ENCODE measurements around the gene ZKSCAN8.
A peak's percentile ranks its signal among the peaks of the same experiment; 100 is the strongest.
"Not testable (repeated sequence)": the region's sequence is repeated elsewhere in the genome, so short reads cannot be mapped to it uniquely, and the experiment has no call there.

ZKSCAN8 gene

DNA sequence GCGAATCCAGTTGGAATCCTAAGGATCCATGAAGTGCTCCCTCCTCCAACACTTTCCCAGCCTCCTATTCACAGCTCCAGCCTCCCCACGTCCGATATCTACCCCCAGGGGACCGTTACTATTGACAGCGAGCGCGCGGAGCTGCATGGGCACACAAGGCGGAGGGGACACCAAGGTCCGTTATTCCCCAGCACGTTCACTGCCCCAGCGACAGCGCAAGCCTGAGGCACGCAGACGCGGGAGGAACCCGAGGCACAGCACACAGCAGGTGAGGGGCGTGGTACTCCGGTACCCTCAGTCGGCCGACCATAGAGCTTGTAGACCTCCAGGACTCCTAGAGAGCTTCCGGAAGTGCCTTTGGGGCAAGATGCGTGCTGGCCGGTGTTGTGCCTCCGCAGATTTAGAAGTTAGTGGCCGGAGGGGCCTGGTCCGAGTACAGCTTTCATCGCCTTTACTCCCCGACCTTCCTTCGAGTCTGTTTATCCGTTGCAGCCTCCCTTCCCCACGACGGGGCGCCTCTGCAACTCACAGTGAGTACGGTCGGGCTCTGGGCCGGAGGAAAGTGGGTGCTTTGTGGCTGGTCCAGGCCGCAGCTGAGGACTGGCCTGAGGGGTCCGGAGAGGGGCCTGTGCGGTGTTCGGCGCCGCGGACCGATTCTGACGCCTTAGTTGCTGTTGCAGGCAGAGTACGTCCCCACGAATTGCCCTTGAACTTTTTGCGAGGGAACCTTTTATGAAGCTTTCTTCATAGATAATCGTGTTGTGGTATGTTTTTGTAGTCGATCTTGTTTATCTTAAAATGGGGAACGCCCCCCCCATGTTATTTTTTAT is at the start of gene ZKSCAN8:
Gene ZKSCAN8, plus strand, starts transcription at position 384 of the 830 bp plus-strand sequence. CDS start 6,525 bp downstream, outside the sequence.
- Histone ChIP-seq H3K9me3 (ENCODE audit: control insufficient read depth in 2 of 2, low read length in 2 of 2) (no peaks in the 10 kb centered on the region), H3K4me1 (ENCODE audit: control insufficient read depth, insufficient read depth, low read length) (peaks cover 10% of the 10 kb centered on the region), H3K9ac (ENCODE audit: low read length in 2 of 2) (peak within 1 kb of the TSS; percentile 95), H3K27ac (ENCODE audit: low read length) (peak within 1 kb of the TSS; percentile 68), H3K4me3 (ENCODE audit: low read length in 2 of 2) (peak within 1 kb of the TSS; percentile 96 to 97), H3K27me3 (ENCODE audit: control insufficient read depth in 1 of 2, insufficient read depth in 2 of 2, low read length in 2 of 2) (no peaks in the 10 kb centered on the region), H3K36me3 (ENCODE audit: control insufficient read depth in 2 of 2, insufficient read depth in 2 of 2, low read length in 2 of 2) (peaks cover 0 to 3% of the 10 kb centered on the region in 2 donors)

DNA sequence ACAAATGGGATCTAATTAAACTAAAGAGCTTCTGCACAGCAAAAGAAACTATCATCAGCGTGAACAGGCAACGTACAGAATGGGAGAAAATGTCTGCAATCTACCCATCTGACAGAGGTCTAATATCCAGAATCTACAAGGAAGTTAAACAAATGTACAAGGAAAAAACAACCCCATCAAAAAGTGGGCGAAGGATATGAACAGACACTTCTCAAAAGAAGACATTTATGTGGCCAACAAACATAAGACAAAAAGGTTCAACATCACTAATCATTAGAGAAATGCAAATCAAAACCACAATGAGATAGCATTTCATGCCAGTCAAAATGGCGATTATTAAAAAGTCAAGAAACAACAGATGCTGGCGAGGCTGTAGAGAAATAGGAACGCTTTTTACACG is 39.5 kb upstream of the ZKSCAN8 start:
- not testable (repeated sequence) for H3K9ac ChIP-seq (ENCODE audit: low read length in 2 of 2)

DNA sequence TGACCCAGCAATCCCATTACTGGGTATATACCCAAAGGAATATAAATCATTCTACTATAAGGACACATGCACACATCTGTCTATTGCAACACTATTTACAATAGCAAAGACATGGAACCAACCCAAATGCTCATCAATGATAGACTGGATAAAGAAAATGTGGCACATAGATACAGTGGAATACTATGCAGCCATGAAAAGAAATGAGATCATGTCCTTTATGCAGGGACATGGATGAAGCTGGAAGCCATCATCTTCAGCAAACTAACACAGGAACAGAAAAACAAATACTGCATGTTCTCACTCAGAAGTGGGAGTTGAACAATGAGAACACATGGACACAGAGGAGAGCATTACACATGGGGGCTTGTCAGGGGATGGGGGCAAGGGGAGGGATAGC is 39.0 kb upstream of the ZKSCAN8 start:
- not testable (repeated sequence) for H3K9ac ChIP-seq (ENCODE audit: low read length in 2 of 2); H3K4me3 ChIP-seq (ENCODE audit: low read length in 2 of 2); H3K9me3 ChIP-seq (ENCODE audit: control insufficient read depth in 2 of 2, low read length in 2 of 2); H3K36me3 ChIP-seq (ENCODE audit: control insufficient read depth in 2 of 2, insufficient read depth in 2 of 2, low read length in 2 of 2); H3K27ac ChIP-seq (ENCODE audit: low read length); H3K4me1 ChIP-seq (ENCODE audit: control insufficient read depth, insufficient read depth, low read length); H3K27me3 ChIP-seq (ENCODE audit: control insufficient read depth in 1 of 2, insufficient read depth in 2 of 2, low read length in 2 of 2)

More for the DNA sequence above, 39.5 kb upstream of the ZKSCAN8 start:
- not testable (repeated sequence) for H3K9me3 ChIP-seq (ENCODE audit: control insufficient read depth in 2 of 2, low read length in 2 of 2); H3K36me3 ChIP-seq (ENCODE audit: control insufficient read depth in 2 of 2, insufficient read depth in 2 of 2, low read length in 2 of 2); H3K4me3 ChIP-seq (ENCODE audit: low read length in 2 of 2); H3K27ac ChIP-seq (ENCODE audit: low read length); H3K4me1 ChIP-seq (ENCODE audit: control insufficient read depth, insufficient read depth, low read length); H3K27me3 ChIP-seq (ENCODE audit: control insufficient read depth in 1 of 2, insufficient read depth in 2 of 2, low read length in 2 of 2)

DNA sequence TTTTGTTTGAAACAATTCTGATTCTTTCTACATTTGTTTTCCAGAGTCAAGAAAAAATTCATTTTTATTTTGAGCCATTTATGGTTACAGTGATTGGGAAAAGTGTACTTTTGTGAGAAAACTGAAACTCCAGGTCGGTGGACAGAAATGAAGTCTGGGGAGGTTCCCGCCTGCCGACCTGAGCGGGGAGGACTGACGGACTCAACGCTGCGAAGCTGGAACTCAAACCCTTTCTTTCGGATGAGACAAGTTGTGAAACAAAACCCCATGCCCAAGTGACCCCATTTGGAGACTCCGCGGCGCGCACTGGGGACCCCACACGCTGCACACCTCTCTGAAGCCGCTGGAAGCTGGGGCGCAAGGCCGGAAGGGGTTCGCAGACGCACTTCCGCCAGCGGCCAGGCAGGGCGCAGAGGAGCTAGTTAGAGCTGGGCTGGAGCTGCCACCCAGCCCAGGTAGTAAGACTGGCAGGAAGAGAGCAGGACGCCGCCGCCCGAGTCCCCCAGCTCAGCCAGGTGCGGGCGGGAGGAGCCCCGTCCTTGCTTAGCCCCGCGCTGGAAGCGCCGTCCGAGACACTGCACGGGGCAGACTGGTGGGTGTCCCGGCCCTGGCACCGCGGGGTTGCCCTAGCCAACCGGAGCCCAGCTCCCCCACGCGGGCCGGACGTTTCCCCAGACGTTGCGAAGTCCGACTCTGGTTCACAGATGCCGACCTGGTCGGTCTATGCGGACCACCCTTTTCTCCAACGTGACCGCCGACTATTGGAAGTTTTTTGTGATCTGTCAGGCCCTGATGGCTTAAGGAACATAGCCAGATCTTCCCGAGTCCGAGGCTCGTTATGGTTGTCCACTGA is 37.1 kb upstream of the ZKSCAN8 start:
- Histone ChIP-seq H3K9ac (ENCODE audit: low read length in 2 of 2) (peak overlapping the region; percentile 89 to 90), H3K4me1 (ENCODE audit: control insufficient read depth, insufficient read depth, low read length) (peaks cover 9% of the 10 kb centered on the region), H3K36me3 (ENCODE audit: control insufficient read depth in 2 of 2, insufficient read depth in 2 of 2, low read length in 2 of 2) (no peaks in the 10 kb centered on the region), H3K4me3 (ENCODE audit: low read length in 2 of 2) (peak overlapping the region; percentile 86 to 90), H3K27me3 (ENCODE audit: control insufficient read depth in 1 of 2, insufficient read depth in 2 of 2, low read length in 2 of 2) (no peaks in the 10 kb centered on the region), H3K9me3 (ENCODE audit: control insufficient read depth in 2 of 2, low read length in 2 of 2) (no peaks in the 10 kb centered on the region), H3K27ac (ENCODE audit: low read length) (peak overlapping the region; percentile 60)

DNA sequence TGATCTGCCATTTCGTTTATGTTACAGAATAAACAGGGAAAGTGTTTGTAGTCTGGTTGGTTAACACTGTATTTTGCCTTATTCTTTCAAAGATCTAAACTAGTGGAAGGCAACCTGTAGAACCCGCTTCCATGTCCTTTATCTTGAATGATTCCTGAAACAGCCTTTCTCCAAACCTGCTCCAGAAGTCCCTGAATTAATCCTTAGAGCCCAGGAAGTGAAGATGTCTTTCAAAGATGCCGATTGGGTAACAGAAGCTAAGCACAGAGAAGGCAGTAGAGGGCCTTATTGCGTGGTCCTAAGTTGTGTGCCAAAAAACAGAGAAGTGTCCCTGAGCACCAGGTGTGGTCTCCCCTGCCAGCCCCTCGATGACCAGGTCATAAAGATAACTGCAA is 36.4 kb upstream of the ZKSCAN8 start:
- no peaks in the 10 kb centered on the region for H3K36me3 ChIP-seq (ENCODE audit: control insufficient read depth in 2 of 2, insufficient read depth in 2 of 2, low read length in 2 of 2)
- no peaks in the 10 kb centered on the region for H3K27me3 ChIP-seq (ENCODE audit: control insufficient read depth in 1 of 2, insufficient read depth in 2 of 2, low read length in 2 of 2)

DNA sequence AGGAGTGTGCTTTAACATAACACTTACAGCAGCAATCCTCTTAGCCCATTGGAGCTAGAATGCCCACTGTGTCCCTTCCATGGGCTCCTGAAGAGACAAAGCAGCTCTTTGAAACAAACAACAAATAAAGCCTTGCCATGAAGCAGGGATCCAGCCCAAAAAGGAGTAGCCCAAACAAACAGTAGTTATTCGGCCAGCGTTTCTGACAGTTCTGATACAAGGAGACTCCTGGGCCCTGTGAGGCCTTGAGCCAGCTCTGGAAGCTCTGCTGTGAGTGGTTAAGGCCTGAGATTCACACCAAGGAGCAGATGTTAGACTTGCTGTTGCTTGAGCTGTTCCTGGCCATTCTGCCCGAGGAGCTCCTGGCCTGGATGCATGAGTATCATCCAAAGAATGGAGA is 34.2 kb upstream of the ZKSCAN8 start:
- no peak overlapping the region for H3K27ac ChIP-seq (ENCODE audit: low read length)

More for the DNA sequence above, 36.4 kb upstream of the ZKSCAN8 start:
- Histone ChIP-seq H3K9me3 (ENCODE audit: control insufficient read depth in 2 of 2, low read length in 2 of 2) (no peaks in the 10 kb centered on the region), H3K4me3 (ENCODE audit: low read length in 2 of 2) (peak overlapping the region; percentile 86 to 90), H3K27ac (ENCODE audit: low read length) (peak overlapping the region; percentile 60), H3K9ac (ENCODE audit: low read length in 2 of 2) (peak overlapping the region; percentile 89 to 90), H3K4me1 (ENCODE audit: control insufficient read depth, insufficient read depth, low read length) (peaks cover 9% of the 10 kb centered on the region)

DNA sequence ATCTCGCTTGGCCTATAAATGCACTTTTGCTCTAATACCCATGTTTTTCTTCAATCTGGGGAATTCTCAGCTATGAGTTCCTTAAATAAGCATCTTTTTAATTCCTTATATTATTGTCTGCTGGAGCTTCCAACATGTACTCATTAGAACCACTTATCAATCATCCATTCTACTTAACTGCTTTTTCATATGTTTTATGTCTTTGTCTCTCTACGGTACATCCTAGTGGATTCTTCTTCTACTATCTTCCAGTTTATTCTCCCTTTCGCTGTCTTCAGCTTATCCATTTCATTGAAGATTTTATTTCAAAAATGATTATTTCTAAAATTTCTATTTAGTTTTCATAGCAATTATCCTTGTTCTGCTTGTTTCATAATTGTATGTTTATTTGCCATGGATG is 29.7 kb upstream of the ZKSCAN8 start:
- no peak overlapping the region for H3K27ac ChIP-seq (ENCODE audit: low read length)
- peaks cover 4 to 7% of the 10 kb centered on the region in 2 donors for H3K36me3 ChIP-seq (ENCODE audit: control insufficient read depth in 2 of 2, insufficient read depth in 2 of 2, low read length in 2 of 2)
- H3K27me3 ChIP-seq (ENCODE audit: control insufficient read depth in 1 of 2, insufficient read depth in 2 of 2, low read length in 2 of 2): no peaks in the 10 kb centered on the region
- no peak overlapping the region for H3K9ac ChIP-seq (ENCODE audit: low read length in 2 of 2)
- no peak overlapping the region for H3K4me3 ChIP-seq (ENCODE audit: low read length in 2 of 2)
- no peaks in the 10 kb centered on the region for H3K9me3 ChIP-seq (ENCODE audit: control insufficient read depth in 2 of 2, low read length in 2 of 2)
- H3K4me1 ChIP-seq (ENCODE audit: control insufficient read depth, insufficient read depth, low read length): no peaks in the 10 kb centered on the region

More for the DNA sequence above, 34.2 kb upstream of the ZKSCAN8 start:
- H3K4me1 ChIP-seq (ENCODE audit: control insufficient read depth, insufficient read depth, low read length): peaks cover 9% of the 10 kb centered on the region
- no peak overlapping the region for H3K9ac ChIP-seq (ENCODE audit: low read length in 2 of 2)
- no peaks in the 10 kb centered on the region for H3K27me3 ChIP-seq (ENCODE audit: control insufficient read depth in 1 of 2, insufficient read depth in 2 of 2, low read length in 2 of 2)
- no peaks in the 10 kb centered on the region for H3K9me3 ChIP-seq (ENCODE audit: control insufficient read depth in 2 of 2, low read length in 2 of 2)
- H3K36me3 ChIP-seq (ENCODE audit: control insufficient read depth in 2 of 2, insufficient read depth in 2 of 2, low read length in 2 of 2): no peaks in the 10 kb centered on the region
- no peak overlapping the region for H3K4me3 ChIP-seq (ENCODE audit: low read length in 2 of 2)

DNA sequence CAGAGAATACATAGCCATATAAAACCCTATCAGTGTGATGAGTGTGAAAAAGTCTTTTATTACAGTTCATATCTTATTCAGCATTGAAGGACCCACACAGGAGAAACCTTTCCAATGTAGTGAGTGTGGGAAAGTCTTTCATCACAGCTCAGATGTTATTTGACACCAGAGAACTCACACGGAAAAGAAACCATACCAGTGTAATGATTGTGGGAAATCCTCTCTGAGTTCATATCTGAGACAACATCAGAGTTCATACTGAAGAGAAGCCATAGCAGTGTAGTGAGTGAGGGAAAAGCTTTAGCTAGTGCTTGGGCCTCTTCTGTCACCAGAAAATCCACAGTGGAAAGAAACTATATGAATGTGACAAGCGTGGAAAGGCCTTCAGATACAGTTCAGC is 25.9 kb upstream of the ZKSCAN8 start:
- Histone ChIP-seq H3K27ac (ENCODE audit: low read length) (no peak overlapping the region), H3K9me3 (ENCODE audit: control insufficient read depth in 2 of 2, low read length in 2 of 2) (no peaks in the 10 kb centered on the region), H3K4me1 (ENCODE audit: control insufficient read depth, insufficient read depth, low read length) (no peaks in the 10 kb centered on the region), H3K4me3 (ENCODE audit: low read length in 2 of 2) (no peak overlapping the region), H3K36me3 (ENCODE audit: control insufficient read depth in 2 of 2, insufficient read depth in 2 of 2, low read length in 2 of 2) (peaks cover 18% of the 10 kb centered on the region in 2 donors), H3K9ac (ENCODE audit: low read length in 2 of 2) (no peak overlapping the region), H3K27me3 (ENCODE audit: control insufficient read depth in 1 of 2, insufficient read depth in 2 of 2, low read length in 2 of 2) (no peaks in the 10 kb centered on the region)

DNA sequence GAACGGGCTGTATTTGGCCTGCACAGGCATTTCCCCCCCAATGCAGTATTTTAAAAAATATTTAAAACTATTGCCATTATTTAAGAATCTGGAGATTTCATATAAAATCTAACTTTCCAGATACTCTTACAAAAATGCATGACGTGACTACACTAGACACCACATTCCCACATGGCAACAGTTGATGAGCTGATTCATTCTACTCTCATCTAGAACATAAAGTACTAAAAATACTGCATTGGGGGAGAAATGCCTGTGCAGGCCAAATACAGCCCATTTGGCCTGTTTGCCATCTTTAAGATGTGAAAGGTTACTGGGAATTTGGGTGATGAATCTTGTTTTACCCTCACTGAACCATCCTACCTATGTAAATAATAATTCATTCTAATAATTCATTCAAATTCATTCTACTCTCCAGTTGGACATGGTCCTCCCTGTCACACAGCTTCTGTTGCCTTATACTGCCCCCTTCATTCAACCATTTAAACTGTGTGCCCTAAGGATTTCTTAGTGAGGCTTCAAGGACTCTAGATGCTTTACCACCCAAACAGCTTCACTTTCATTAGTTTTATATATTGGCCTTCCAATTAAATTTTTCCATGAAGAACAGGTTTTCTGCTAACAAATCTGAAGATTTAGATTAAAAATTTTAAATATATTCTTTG is 24.2 kb upstream of the ZKSCAN8 start:
- Histone ChIP-seq H3K27ac (ENCODE audit: low read length) (no peak overlapping the region), H3K9ac (ENCODE audit: low read length in 2 of 2) (no peak overlapping the region), H3K27me3 (ENCODE audit: control insufficient read depth in 1 of 2, insufficient read depth in 2 of 2, low read length in 2 of 2) (no peaks in the 10 kb centered on the region), H3K36me3 (ENCODE audit: control insufficient read depth in 2 of 2, insufficient read depth in 2 of 2, low read length in 2 of 2) (peaks cover 18% of the 10 kb centered on the region in 2 donors), H3K4me1 (ENCODE audit: control insufficient read depth, insufficient read depth, low read length) (no peaks in the 10 kb centered on the region), H3K4me3 (ENCODE audit: low read length in 2 of 2) (no peak overlapping the region), H3K9me3 (ENCODE audit: control insufficient read depth in 2 of 2, low read length in 2 of 2) (no peaks in the 10 kb centered on the region)

DNA sequence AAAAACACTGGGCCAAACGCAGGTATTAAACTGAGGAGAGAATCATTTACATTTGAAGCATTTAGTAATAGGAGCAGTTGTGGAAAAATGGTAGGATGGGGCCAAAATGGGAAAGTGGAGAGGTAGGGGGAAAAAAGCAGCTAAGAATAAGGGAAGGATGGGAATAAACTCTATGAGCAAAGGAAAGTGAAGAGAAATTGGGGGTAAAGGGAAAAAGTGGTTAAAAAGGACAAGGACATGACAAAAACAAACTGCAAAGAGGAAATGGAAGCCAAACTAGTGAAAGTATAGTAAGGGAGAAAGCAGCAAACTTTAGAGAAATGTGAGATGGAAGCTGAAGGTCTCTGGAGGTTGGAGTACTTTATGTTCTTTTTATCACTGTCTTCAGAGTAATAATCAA is 23.5 kb upstream of the ZKSCAN8 start:
- Histone ChIP-seq H3K4me1 (ENCODE audit: control insufficient read depth, insufficient read depth, low read length) (no peaks in the 10 kb centered on the region), H3K9me3 (ENCODE audit: control insufficient read depth in 2 of 2, low read length in 2 of 2) (no peaks in the 10 kb centered on the region), H3K27ac (ENCODE audit: low read length) (no peak overlapping the region), H3K9ac (ENCODE audit: low read length in 2 of 2) (no peak overlapping the region), H3K36me3 (ENCODE audit: control insufficient read depth in 2 of 2, insufficient read depth in 2 of 2, low read length in 2 of 2) (peaks cover 18% of the 10 kb centered on the region in 2 donors), H3K27me3 (ENCODE audit: control insufficient read depth in 1 of 2, insufficient read depth in 2 of 2, low read length in 2 of 2) (no peaks in the 10 kb centered on the region), H3K4me3 (ENCODE audit: low read length in 2 of 2) (no peak overlapping the region)

Measured in stomach smooth muscle (tissue), 2 donors.